Brain microvascular endothelial cell (primary cell): ENCODE data around the gene SYTL4.

Experiments used
- DNase-seq: peaks from one replicate; pipeline ENCODE4 v3.0.0-alpha.2; 2020
- H3K27ac ChIP-seq: fragments of 250-450 bp; sonication (Bioruptor Pico); 2 replicates; pipeline ENCODE4 v1.5.1; 2020; ENCODE audit warnings: mild to moderate bottlenecking, moderate library complexity
- H3K27me3 ChIP-seq: fragments of 250-450 bp; sonication (Bioruptor Pico); replicated peaks from 2 replicates; pipeline ENCODE4 v1.5.1; 2020; ENCODE audit warnings: mild to moderate bottlenecking
- H3K36me3 ChIP-seq: fragments of 250-450 bp; sonication (Bioruptor Pico); replicated peaks from 2 replicates; pipeline ENCODE4 v1.5.1; 2020; ENCODE audit warnings: mild to moderate bottlenecking
- H3K4me3 ChIP-seq: 2 replicates; pipeline ENCODE4 v1.5.1; 2011; ENCODE audit warnings: low read depth, mild to moderate bottlenecking, control low read depth, low read length, moderate library complexity
- CTCF ChIP-seq: IDR thresholded peaks from 2 replicates; pipeline ENCODE4 v1.5.1; 2011; ENCODE audit warnings: low read depth, mild to moderate bottlenecking, moderate library complexity, low read length, control low read depth, inconsistent platforms; ENCODE audit errors: missing control alignments
- in situ Hi-C: cut with HindIII; loops from 2 replicates; pipeline ENCODE4 v1.10.0; 2017; ENCODE audit warnings: low sequenced_read_pairs, low pct_ligation_motif_present

SYTL4 gene

DNA sequence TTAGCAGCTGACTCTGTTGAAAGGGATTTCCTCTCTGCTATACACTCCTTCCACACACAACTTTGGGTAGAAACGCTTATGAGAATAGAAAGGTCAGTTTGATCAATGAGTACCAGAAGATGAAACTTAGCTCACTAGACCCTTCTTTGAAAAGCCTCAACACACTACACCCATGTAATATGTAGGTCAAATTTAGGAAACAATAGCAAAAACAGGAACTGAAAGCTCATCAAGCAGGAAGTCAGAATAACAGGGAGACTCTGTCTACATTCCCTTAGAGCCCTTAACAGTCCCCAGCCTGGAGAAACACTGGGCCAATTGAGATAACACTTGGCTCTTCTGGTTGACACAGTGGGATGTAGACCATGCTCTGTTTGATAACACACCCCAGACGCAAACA is 57.2 kb downstream of the SYTL4 start:
- in situ Hi-C loops: no loop called here
- DNase-seq: no peak
- H3K4me3 ChIP-seq: no peak overlapping the region
- no peak overlapping the region for H3K27ac ChIP-seq
- peaks cover 31% of the 10 kb centered on the region for H3K36me3 ChIP-seq
- no peaks in the 10 kb centered on the region for H3K27me3 ChIP-seq
- no peak for TF ChIP-seq CTCF

- Histone ChIP-seq H3K27ac (peak overlapping the region; percentile 59), H3K36me3 (peaks cover 37% of the 10 kb centered on the region), H3K4me3 (no peak overlapping the region), H3K27me3 (no peaks in the 10 kb centered on the region)
- in situ Hi-C loops: no loop called here
- DNase-seq: peak; percentile 69
- TF ChIP-seq CTCF: no peak
Observed at GRCh38 chrX:100673397-100673953, 58.4 kb downstream of the SYTL4 start.

DNA sequence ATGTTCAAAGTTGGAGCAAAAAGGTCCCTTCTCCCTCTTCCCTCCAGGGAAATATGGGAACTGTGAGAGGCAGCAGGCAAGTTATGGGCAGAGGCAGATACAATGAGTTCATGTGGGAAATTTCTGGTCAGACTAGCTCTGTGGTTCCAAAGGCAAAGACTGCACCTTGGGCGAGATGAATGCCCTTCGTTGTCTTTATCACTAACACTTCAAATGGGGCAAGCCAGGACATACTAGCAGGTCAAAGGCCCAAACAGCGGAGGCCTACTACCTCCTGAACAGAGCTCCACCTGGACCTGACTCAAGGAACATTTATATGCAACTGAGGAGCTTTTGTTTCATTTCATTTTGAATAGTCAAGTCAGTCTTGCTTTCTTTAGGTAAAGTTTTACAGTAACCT is 59.0 kb downstream of the SYTL4 start:
- H3K36me3 ChIP-seq: peaks cover 38% of the 10 kb centered on the region
- no peaks in the 10 kb centered on the region for H3K27me3 ChIP-seq
- H3K27ac ChIP-seq: peak overlapping the region; percentile 59
- no peak for DNase-seq
- in situ Hi-C loops: no loop called here
- no peak for TF ChIP-seq CTCF
- H3K4me3 ChIP-seq: no peak overlapping the region

- no peak overlapping the region for H3K27ac ChIP-seq
- H3K27me3 ChIP-seq: no peaks in the 10 kb centered on the region
- peaks cover 27% of the 10 kb centered on the region for H3K36me3 ChIP-seq
- TF ChIP-seq CTCF: no peak
- in situ Hi-C loops: no loop called here
- no peak overlapping the region for H3K4me3 ChIP-seq
- no peak for DNase-seq
Observed at GRCh38 chrX:100663642-100664041, 68.3 kb downstream of the SYTL4 start.

DNA sequence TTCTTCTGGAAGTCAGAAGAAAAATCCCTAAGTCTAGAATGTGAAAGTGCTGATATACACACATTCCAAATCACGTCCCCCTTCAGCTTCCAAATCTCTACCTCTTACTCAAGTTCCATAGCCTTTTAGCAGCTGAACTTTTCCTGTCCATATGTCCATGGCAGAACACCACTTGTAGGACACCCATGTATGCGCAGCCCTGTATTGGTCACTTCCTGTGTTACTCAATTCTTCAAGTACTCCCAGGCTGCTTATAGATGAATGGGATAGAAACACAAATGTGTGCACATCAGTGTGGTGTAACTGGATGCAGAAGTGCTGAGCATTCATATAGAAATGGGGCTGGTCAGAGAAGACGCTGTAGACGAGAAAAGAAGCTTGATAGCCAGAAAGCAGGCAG is 69.1 kb downstream of the SYTL4 start:
- H3K27ac ChIP-seq: no peak overlapping the region
- in situ Hi-C loops: no loop called here
- TF ChIP-seq CTCF: no peak
- H3K36me3 ChIP-seq: peaks cover 24% of the 10 kb centered on the region
- no peak overlapping the region for H3K4me3 ChIP-seq
- H3K27me3 ChIP-seq: no peaks in the 10 kb centered on the region
- DNase-seq: no peak

DNA sequence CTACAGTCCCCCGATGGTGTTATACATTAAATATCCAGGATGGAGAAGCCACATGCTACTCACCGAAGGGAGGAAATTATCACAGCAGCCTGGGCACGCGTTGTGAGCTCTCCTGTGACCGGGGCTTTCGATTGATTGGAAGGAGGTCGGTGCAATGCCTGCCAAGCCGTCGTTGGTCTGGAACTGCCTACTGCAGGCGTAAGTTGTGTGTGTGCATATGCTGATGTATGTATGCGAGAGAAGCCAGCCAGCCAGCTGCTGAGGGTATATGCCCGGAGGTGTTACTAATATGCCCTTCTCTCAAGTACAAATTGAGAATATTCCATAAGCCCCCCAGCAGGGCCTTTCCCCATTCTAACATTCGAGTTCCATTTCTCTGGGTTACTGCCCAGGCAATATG is 69.8 kb downstream of the SYTL4 start:
- Histone ChIP-seq H3K4me3 (no peak overlapping the region), H3K36me3 (peaks cover 22% of the 10 kb centered on the region), H3K27ac (no peak overlapping the region), H3K27me3 (no peaks in the 10 kb centered on the region)
- TF ChIP-seq CTCF: no peak
- no peak for DNase-seq
- in situ Hi-C loops: no loop called here
